RPMI7951 (cell line): Measurements from ENCODE around the gene DNAJC1. TPM values are rescaled to one million over a fixed set of nuclear protein-coding genes. Genes with fewer than 3 reads are reported as not detected.

ENCODE experiments used
- DNase-seq: peaks from one replicate; pipeline ENCODE4 v3.0.0-alpha.2; 2012; ENCODE audit warnings: low read depth
- total RNA-seq: library from RNA; depleted of rRNA; stranded (reverse); fragments of >200 nt; shearing (Covaris generic); gene quantifications from 2 replicates; pipeline ENCODE4 v1.2.3, GENCODE V29; 2014

DNAJC1 gene
- total RNA-seq, 1 experiment from 2014 or later, result 30.5 TPM

DNA sequence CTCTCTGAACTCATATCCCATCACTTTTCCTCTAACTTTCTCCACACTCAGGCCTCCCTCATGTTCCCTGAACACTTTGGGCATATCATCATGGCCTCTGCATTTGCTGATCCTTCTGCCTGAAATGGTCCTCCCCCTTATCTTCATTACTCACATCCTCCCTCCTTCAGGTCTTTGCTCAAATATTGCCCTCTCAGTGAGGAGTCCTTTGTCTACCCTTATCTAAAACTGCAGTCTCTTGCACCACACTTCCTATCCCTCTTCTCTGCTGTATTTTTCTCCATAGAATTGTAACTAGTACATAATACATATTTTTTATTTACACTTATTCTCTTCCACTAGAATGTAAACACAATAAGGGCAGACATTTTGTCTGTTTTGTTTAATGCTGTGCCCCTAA, 41.7 kb downstream of the DNAJC1 start:
- DNase-seq, result no peak

DNA sequence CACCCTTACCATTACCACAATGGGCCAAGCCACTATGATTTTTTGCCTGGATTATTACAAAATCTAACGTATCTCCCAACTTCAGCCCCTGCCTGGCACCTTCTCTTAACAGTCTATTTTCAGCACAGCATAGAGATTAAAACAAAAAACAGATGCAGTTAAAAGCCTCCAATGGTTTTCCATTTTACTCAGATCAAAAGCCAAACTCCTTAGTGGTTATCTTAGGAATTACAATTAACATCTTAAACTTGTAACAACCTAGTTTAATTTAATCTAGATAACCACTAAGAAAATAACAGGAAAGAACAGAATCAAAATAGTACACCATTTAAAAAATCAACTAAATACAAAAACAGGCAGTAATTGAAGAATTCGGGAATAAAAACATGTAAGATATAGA, 43.5 kb downstream of the DNAJC1 start:
- no peak for DNase-seq

DNA sequence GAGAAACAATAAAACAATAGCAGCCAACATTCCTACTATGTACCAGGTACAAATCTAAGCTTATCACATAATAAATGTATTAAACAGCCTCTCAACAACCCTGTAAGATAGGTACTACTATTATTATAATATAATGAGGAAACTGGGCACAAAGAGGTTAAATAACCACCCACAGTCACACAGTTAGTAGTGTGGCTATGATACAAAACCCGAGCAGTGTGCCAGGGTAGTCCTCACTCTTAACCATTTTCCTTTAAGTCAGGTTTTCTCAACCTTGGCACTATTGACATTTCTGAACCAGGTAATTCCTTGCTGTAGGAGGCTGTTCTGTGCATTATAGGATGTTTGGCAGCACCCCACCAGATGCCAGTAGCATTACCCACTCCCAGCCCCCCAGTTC, 48.8 kb downstream of the DNAJC1 start:
- no peak for DNase-seq

DNA sequence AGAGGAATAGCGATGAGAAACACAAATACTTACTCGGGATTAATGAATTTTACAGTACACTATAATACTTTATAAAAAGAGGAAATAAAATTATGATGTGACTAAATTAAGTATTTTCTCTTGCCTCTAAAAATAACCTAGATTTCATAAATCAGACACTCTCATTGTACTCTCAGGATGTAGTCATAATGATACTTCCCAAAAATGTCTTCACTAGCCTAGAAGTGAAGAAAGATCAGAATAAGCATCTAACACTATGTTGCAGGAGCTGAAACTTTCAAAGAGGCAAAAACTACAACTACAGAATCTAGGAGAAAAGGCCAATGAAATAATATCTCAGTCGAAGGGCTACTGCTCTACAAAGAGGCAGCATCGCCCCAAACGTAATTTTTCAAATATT, 49.4 kb downstream of the DNAJC1 start:
- DNase-seq, result no peak

- peak; percentile 42 for DNase-seq
These were observed 49.9 kb downstream of the DNAJC1 start for GRCh38 chr10:21953585-21954057.

- DNase-seq, result no peak
These were observed 53.0 kb downstream of the DNAJC1 start for GRCh38 chr10:21950566-21950965.

GRCh38 chr10:21946946-21947345, 56.6 kb downstream of the DNAJC1 start:
- no peak for DNase-seq

DNA sequence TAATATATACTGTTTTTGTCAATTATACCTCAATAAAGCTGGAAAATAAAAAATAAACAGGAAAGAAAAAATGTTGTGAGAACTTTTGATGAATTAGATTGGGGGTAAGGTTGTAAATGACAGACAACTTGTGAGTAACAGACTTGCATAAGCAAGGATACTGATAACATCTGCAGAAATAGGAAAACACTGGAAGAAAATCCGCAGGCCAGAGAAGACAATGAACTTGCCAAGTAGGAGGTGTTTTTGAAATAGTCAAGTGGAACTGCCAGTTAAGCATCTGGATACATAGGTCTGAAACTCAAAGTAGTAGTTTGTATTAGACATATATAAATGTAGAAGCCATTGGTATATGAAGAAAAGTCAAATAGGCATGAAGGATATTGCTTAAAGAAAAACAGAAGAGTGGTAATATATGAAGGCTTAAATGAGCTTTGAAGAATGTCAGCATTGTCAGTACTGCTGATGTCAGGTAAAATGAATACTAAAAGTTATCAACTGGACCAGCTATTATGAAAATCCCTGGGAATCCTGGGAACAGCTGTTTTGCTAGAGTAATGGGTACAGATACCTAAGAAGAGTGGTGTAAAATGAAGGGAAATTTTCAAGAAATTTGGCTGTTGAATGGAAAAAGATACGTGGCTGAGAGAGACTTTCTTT, 58.7 kb downstream of the DNAJC1 start:
- DNase-seq, result no peak

DNA sequence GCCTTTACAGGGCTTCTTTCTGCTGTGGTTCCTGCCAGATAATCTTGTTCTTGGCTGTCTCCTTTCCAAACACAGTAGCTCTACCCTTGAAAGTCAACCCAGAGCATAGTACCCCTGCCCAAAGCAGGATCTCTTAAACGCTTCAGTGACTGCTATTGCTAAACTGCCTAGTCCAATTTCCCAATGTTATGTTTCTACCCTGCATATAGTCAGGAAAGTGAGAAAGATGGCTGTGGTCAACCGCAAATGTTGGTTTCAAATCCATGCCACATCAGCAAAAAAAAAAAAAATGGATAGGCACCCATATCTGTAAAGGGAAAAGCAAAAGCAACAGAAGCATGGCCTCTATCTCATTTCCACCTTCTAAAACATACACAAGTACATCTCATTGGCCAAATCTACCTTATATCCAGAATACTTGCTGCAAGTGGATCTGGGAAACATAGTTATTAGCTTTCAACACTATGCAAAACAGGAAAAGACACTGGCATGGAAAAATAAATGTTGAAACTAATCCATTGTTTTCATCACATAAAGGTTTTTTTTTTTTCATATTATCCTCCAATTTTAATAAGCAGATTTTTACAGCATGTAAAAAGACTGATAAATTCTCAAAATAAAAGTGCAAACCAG, 59.8 kb downstream of the DNAJC1 start:
- peak; percentile 65 for DNase-seq

DNA sequence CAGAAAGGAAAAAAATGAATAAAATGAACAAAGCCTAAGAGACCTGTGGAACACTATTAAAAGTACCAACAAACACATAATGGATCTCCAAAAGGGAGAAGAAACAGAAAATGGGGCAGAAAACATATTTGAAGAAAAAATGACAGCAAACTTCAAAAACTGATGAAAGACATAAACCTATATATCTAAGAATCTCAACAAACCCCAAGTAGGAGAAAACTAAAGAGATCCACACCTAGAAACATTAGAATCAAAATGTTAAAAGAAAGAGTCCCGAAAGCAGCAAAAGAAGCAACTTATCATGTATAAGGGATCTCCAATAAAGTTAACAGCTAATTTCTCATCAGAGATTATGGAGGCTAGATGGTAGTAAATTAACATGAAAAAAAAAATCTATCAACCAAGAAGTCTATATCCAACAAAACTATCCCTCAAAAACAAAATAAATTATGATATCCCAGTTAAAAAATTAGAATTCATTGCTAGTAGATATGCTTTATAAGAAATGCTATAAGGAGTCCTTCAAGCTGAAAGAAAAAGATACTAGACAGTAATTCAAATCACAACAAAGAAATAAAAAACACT, 68.0 kb downstream of the DNAJC1 start:
- DNase-seq, result no peak

DNA sequence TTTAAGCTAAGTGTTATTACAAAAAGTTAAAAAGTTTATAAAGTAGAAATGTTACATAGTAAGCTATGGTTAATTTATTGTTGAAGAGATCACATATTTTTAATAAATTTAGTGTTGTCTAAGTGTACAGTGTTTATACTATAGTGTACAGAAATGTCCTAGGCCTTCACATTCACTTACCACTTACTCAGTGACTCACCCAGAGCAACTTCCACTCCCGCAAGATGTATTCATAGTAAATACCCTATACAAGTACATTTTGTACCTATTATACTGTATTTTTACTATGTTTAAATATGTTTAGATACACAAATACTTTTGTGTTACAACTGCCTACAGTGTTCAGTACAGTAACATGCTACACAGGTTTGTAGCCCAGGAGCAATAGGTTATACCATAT, 69.2 kb downstream of the DNAJC1 start:
- no peak for DNase-seq

DNA sequence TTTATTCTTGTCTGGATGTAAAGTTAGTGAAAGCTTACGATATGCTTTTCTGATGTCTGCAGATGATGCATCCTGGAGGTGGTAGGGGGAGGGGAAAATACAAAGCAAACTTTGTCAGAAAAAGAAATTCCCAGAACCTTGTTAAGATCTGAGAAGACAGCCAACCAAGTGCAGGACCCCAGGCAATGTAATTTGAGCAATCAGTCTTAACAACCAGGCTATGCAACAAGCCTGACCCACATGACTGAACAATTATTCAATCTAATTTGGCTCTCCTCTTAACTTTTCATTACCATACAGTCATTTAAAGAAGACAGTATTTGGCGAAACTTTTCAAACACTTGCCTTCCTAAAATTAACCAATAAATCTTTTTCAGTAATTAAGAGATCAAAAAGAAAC, 74.5 kb downstream of the DNAJC1 start:
- peak; percentile 73 for DNase-seq

DNA sequence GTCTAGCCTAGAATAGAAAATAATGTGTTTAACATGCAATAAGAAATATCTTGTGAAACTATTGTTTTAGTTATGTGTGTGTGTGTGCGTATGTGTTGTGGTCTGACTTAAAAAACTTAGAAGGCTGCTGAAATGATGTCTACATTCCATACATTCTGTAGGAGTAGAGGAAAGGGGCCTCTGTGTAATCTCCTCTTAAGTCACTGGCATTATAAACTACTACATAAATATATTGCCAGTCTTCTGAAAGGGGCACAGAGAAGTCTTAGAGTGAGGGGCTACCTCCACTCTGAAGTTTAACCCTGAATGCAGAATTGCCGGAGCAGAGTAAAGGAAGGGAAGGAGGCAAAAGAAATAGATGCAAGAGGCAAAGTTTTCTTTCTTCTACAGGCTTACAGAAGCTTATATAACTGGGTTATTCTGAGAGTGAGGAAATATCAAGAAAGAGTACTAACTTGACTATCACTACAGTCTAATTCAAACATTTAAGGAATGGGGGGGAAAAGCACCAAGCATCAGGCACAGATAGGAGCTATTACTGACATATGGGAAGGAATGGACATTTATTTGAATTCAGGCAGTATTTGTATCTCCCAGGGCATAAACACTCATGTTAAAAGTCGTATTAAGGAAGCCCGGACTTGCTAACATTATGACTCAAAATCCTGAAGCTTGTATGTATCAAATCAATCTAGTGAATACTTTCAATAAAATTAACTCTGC, 75.7 kb downstream of the DNAJC1 start:
- DNase-seq, result peak; percentile 7

GRCh38 chr10:21926949-21927348, 76.6 kb downstream of the DNAJC1 start:
- DNase-seq, result peak; percentile 86

DNA sequence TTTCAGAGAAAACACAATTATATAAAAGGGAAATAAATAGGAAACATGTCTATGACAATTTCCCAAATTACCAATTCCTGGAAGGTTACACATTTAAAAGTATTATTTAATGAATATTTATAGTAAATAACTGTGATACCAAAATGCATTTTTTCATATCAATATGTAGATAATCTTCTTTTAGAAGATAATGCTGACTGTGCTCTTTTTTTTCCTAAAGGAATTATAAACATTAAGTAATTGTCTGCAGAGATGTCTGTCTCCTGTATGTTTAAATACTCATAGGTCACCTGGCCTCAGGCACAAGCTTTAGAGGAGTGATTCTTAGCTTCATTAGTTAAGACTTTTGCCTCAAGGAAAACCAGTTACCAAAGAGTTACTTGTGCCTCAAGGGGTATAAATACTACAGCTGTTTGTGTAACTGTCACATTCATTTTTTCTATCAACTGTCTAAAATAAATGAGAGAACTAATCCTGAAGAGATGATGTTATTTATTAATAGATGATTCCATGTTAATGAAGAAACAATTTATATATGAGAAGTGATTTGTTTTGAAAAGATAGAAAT, 77.1 kb downstream of the DNAJC1 start:
- DNase-seq, result peak; percentile 28

DNA sequence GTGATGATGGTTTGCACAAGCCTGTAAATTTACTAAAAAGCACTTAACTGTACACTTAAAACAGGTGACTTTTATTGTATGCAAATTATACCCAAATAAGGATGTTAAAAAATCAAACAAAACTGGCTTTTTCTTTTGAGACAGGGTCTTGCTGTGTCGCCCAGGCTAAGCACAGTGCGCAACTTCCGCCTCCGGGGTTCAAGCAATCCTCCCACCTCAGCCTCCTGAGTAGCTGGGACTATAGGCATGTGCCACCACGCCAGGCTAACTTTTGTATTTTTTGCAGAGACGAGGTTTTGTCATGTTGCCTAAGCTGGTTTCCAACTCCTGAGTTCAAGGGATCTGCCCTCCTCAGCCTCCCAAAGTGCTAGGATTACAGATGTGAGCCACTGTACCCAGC, 77.7 kb downstream of the DNAJC1 start:
- no peak for DNase-seq

DNA sequence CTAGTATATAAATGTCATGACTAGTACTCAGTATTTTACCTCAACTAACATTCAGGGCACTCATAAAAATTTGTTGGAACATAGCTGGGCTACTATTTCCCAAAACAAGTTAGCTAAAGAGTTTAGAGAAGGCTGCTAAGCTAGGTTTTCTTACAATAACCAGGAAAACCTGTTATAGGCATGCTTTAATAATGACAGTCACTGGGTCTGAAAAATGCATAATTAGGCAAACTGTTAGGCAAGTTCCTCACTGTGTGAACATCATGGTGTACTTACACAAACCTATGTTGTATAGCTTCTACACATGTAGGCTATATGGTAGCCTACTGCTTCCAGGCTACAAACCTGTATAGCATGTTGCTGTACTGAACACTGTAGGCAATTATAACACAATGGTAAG, 79.0 kb downstream of the DNAJC1 start:
- no peak for DNase-seq

- no peak for DNase-seq
These were observed 82.9 kb downstream of the DNAJC1 start for GRCh38 chr10:21920633-21921032.

DNA sequence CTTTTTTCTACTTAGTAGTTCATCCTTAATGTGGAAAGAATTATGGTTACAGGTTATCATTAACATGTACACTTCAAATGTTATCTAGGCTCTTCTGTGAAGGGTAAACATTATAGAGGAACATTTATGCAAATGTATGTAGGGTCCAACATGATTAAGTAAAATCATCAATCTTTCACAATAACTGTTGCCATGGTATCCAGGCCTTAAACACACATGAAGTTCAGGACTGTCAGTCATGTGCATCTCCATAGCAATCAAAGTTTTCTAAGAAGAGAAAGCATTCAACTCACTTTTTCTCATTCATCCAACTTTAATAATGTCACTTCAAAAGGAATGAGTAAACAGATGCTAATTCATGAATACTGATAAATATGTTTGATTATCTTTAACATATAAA, 83.6 kb downstream of the DNAJC1 start:
- no peak for DNase-seq

- DNase-seq, result no peak
These were observed 84.4 kb downstream of the DNAJC1 start for GRCh38 chr10:21919117-21919516.

GRCh38 chr10:21912625-21913024, 90.9 kb downstream of the DNAJC1 start:
- no peak for DNase-seq

DNA sequence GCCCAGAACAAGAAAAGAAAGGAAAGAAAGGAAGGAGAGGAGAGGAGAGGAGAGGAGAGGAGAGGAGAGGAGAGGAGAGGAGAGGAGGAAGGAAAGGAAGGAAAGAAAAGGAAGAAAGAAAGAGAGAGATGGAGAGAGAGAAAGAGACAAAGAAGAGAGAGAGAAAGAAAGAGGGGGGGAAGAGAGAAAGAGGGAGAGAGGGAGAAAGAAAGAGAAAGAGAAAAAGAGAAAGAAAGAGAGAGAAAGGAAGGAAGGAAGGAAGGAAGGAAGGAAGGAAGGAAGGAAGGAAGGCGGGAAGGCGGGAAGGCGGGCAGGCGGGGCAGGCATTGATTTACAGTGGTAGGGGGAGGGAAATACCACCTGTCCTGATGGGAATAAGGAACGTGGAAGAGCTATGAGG, 92.7 kb downstream of the DNAJC1 start:
- DNase-seq, result no peak
